ENCODE measurements around the gene HAGH.

Gene HAGH

DNA sequence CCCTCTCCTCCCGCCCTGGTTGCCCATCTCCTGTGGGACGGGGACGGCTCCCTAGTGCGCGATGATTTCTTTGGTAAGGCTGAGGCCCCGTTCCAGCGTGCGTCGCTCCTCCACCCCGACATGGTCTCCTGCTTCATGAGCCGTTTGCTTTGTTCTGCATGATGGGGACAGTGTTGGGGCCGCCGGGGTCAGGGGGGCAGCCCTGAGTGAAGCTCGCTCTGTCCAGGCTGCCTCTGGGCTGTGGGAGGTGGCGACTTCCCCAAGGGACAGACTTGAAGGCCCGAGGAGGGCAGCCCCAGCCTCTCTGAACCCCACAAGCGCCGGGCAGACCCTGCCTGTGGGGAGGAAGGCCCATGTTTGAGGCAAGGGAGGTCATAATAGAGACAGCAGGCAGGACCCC lies 67.7 kb downstream of the HAGH start:
- DNase-seq, result no peak

DNA sequence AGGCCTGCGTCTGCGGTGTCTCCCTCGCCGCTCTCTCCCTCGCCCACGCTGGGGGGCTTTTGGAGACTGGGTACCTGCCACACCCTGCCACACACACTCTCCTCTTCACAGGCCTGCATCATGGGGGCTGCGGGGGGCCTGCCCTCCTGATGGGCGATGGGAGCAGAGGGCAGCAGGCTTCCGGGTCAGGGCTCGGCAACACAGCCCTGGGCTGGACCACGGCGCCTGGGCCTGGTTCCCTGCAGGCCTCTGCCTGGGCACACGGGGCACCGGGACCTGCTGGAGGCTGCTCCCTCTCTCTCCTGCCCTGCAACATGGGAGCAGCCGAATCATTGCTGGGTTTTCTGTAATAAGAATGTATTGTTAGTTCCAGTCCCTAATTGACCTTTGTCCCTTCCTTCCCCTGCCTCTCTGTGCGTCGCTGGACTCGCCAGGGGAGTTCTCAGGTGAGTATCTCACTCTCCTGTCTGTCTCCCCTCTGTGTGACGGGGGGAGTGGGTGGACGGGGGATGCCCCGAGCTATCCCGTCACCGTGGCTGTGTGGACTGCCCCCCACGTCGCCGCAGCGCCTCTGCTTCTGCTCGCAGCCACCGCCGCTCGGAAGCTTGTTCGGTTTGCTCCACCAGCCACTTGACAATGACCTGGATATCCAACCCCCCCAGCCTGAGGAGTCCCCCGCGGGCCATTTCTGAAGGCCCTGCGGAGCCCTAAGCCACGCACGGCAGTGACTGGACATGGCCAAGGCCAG lies 68.7 kb downstream of the HAGH start:
- DNase-seq, result no peak

Measured in HCEC 1CT (cell line).